Spleen (tissue), 11 donors: ENCODE data around the gene CUX1. TPM values are rescaled to one million over a fixed set of nuclear protein-coding genes. Genes with fewer than 3 reads are reported as not detected.

ENCODE experiments used
- DNase-seq: peaks from one replicate; pipeline ENCODE4 v3.0.0-alpha.2; 2020
- H3K27ac ChIP-seq, 8 donors: fragments of 200-600 bp; sonication (generic) in 7 of 8; 1 replicate in 4 of 8; 2 replicates in 4 of 8; pipeline versions ENCODE4 v1.5.0 to v1.8.0; 2016 to 2021; ENCODE audit warnings: inconsistent platforms in 4 of 8, mild to moderate bottlenecking in 4 of 8, moderate library complexity in 1 of 8
- H3K27me3 ChIP-seq, 7 donors: fragments of 200-600 bp; sonication (generic) in 6 of 7; replicated peaks in 1 of 7; 1 replicate in 4 of 7; 2 replicates in 3 of 7; pipeline versions ENCODE4 v1.5.0 to v1.8.0; 2016 to 2021; ENCODE audit warnings: inconsistent platforms in 3 of 7, mild to moderate bottlenecking in 1 of 7
- H3K36me3 ChIP-seq, 6 donors: fragments of 200-600 bp; sonication (generic) in 5 of 6; 1 replicate in 4 of 6; 2 replicates in 2 of 6; pipeline versions ENCODE4 v1.5.0 to v1.8.0; 2016 to 2021; ENCODE audit warnings: inconsistent platforms in 2 of 6
- H3K4me1 ChIP-seq, 6 donors: fragments of 200-600 bp; sonication (generic) in 5 of 6; 1 replicate in 3 of 6; 2 replicates in 3 of 6; pipeline versions ENCODE4 v1.5.0 to v1.8.0; 2016 to 2021; ENCODE audit warnings: inconsistent platforms in 3 of 6
- H3K4me3 ChIP-seq, 8 donors: fragments of 200-600 bp; sonication (generic) in 7 of 8; 1 replicate in 4 of 8; 2 replicates in 4 of 8; pipeline versions ENCODE4 v1.5.0 to v1.8.0; 2016 to 2021; ENCODE audit warnings: inconsistent platforms in 4 of 8, mild to moderate bottlenecking in 4 of 8, moderate library complexity in 2 of 8
- H3K9me3 ChIP-seq, 8 donors: fragments of 200-600 bp; sonication (generic) in 7 of 8; 1 replicate in 4 of 8; 2 replicates in 4 of 8; pipeline versions ENCODE4 v1.5.0 to v1.8.0; 2016 to 2021; ENCODE audit warnings: inconsistent platforms in 4 of 8
- POLR2A ChIP-seq, 3 donors: fragments of 450-650 bp; IDR thresholded peaks; one replicate each; pipeline ENCODE4 v1.5.1; 2017; ENCODE audit warnings: antibody characterized with exemption in 3 of 3, mild to moderate bottlenecking in 1 of 3
- POLR2AphosphoS5 ChIP-seq, 3 donors: sonication (generic); formaldehyde crosslinking; IDR thresholded peaks; one replicate each; pipeline ENCODE4 v1.5.1; 2017; ENCODE audit warnings: antibody characterized with exemption in 3 of 3
- WGBS, 5 donors: extraction: QIAGEN DNeasy Blood & Tissue Kit in 3 of 5; methylation state at CpG; one replicate each; pipeline versions ENCODE4 v1.1.5 to v1.1.7; 2013 to 2018; 5-methylcytosine and 5-hydroxymethylcytosine counted together
- intact Hi-C: fragments of 100-400 bp; cut with DNase I; formaldehyde crosslinking; loops from one replicate; pipeline ENCODE4 v1.15.0; 2023; ENCODE audit warnings: low total_unique reads
- polyA plus RNA-seq, 3 donors: library from polyadenylated mRNA; stranded (reverse); fragments of 200-250 nt; gene quantifications; one replicate each; pipeline ENCODE4 v1.2.1, GENCODE V29; 2013
- total RNA-seq, 7 donors: library from RNA; depleted of rRNA in 3 of 7; stranded (reverse); fragments of >200 nt in 3 of 7; fragmentation: NEBNext Ultra II Directional in 4 of 7; extraction: Animal tissue kit (Norgen Biotek cat#: 25700) in 4 of 7; gene quantifications; one replicate each; pipeline versions ENCODE4 v1.1.0 to v1.2.1, GENCODE V29; 2016 to 2021
- TF ChIP-seq, protein P1 (sequence below), 11 experiments: fragments of 200-600 bp in 7 of 11; fragments of 450-650 bp in 4 of 11; sonication (generic) in 4 of 11; IDR thresholded peaks in 8 of 11; conservative IDR thresholded peaks in 3 of 11; 1 replicate in 7 of 11; 2 replicates in 4 of 11; pipeline versions ENCODE4 v1.4.0 to v1.8.0; 2016 to 2021; ENCODE audit warnings: antibody characterized with exemption in 11 of 11, inconsistent platforms in 4 of 11, mild to moderate bottlenecking in 1 of 11
- donor health status: healthy with polysubstance abuse.
- donor health status: DM: no; HTN: no; CAD: no; lungs with moderate emphysema.
- donor health status: DM: no; HTN: no; CAD: no.
- donor health status: Bipolar disorder and iron deficiency.
- donor health status: healthy.
- donor health status: DM: no; HTN: no; CAD: no.
- donor health status: DM: yes; HTN: yes; CAD: no.

Gene CUX1
- total and polyA plus RNA-seq, 10 donors = 9.1 to 95.8 (median 61.9) TPM

DNA sequence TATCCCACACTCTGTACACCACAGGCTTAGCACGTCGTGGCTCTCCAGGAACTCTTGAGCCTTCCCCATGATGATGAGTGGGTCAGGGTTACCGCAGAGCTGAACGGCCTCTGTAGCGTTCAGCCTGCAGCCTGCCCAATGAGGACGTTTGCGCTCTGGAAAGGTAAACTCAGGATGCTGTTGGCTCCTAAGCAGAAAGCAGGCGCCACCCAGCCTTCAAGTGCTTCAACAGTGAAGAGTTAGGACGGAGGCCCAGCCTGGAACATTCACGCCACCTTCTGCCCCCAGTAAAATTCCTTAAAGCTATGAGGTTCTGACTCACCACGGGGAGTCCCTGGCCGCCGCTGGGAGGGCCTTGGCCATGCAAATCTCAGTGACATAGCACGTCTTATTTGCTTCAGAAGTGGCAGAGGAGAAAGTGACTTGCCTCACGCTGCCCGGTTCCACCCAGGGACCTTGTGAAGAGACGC lies 307.7 kb downstream of the CUX1 start:
- intact Hi-C loops = no loop called here
- peak in 2 of 3 donors; percentile 50 to 57 for TF ChIP-seq POLR2AphosphoS5 (IDR thresholded peaks at IDR 0.05)
- TF ChIP-seq, protein P1, sequence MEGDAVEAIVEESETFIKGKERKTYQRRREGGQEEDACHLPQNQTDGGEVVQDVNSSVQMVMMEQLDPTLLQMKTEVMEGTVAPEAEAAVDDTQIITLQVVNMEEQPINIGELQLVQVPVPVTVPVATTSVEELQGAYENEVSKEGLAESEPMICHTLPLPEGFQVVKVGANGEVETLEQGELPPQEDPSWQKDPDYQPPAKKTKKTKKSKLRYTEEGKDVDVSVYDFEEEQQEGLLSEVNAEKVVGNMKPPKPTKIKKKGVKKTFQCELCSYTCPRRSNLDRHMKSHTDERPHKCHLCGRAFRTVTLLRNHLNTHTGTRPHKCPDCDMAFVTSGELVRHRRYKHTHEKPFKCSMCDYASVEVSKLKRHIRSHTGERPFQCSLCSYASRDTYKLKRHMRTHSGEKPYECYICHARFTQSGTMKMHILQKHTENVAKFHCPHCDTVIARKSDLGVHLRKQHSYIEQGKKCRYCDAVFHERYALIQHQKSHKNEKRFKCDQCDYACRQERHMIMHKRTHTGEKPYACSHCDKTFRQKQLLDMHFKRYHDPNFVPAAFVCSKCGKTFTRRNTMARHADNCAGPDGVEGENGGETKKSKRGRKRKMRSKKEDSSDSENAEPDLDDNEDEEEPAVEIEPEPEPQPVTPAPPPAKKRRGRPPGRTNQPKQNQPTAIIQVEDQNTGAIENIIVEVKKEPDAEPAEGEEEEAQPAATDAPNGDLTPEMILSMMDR (IDR thresholded peaks at IDR 0.05 in 8 of 11, conservative IDR thresholded peaks at IDR 0.05 in 3 of 11) = no peak
- TF ChIP-seq POLR2A (IDR thresholded peaks at IDR 0.05) = no peak
- Histone ChIP-seq H3K27me3 (no peaks in the 10 kb centered on the region), H3K9me3 (no peaks in the 10 kb centered on the region), H3K4me3 (no peak overlapping the region), H3K27ac (peak overlapping the region in 5 of 8 donors; percentile 8 to 54 (median 32)), H3K4me1 (peaks cover 10 to 31% (median 17%) of the 10 kb centered on the region in 6 donors), H3K36me3 (peaks cover 0 to 59% (median 2%) of the 10 kb centered on the region in 6 donors)
- peak; percentile 67 for DNase-seq
- WGBS, 5 donors = 66 to 80% (median 75%) methylated on average over 14 to 17 of the region's 17 CpGs

DNA sequence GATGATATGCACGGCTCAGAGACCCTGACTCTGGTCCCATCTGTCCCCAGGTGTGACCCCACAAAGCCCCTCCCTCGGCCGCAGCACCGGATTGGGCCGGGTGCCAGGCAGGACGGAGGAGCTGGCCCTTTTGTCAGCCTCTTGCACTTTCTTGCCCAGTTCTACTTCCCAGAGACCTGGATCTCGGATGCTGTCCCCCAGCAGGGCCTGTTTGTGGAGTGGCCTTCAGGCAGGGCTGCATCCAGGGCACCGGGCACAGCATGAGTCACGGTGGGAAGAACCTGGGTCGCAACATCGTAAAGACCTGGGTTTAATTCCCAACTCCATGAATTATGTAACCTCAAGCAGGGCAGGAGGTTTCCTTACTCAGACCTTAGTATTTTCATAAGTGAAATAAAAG lies 310.9 kb downstream of the CUX1 start:
- no peaks in the 10 kb centered on the region for H3K27me3 ChIP-seq
- H3K27ac ChIP-seq = no peak overlapping the region
- DNase-seq = peak; percentile 35
- peaks cover 0 to 7% (median 0%) of the 10 kb centered on the region in 6 donors for H3K4me1 ChIP-seq
- 81 to 98% (median 92%) methylated on average over 8 to 11 of the region's 11 CpGs for WGBS, 5 donors
- peaks cover 0 to 55% (median 2%) of the 10 kb centered on the region in 6 donors for H3K36me3 ChIP-seq
- no peak overlapping the region for H3K4me3 ChIP-seq
- H3K9me3 ChIP-seq = no peaks in the 10 kb centered on the region
- TF ChIP-seq POLR2AphosphoS5 (IDR thresholded peaks at IDR 0.05) = no peak
- TF ChIP-seq, protein P1 (IDR thresholded peaks at IDR 0.05 in 8 of 11, conservative IDR thresholded peaks at IDR 0.05 in 3 of 11) = no peak
- TF ChIP-seq POLR2A (IDR thresholded peaks at IDR 0.05) = no peak
- intact Hi-C loops = no loop called here

DNA sequence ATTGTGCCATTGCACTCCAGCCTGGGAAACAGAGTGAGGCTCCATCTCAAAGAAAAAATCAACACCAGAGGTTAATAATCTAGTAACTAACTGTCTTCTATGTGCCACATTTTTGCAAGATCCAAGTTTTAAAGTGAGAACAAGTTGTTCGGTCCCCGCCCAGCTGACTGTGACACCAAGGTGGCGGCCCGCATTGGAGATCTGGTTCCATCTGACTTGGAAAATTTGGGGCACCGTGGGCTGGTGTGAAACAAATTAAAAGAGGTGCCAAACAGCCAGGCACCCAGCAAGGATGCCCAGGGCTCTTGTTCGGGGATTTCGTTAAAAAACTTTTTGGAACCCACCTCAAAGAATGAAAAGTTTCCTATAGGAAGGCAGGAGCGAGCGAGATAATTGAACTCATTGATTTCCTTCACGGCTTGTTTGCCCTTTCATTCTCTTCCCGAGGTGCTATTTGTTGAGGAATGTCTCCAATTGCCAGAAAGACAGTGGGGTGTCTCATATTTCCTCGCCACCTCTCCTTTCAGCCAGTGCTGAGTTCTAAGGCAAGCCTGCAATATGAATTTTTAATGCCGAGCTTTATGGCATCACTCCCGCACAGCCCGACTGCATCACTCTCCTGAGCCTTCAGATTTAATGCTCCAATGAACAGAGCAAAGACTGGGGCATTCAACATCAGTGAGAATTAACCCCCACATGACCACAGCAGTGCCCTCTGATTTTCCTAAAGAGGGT lies 312.4 kb downstream of the CUX1 start:
- intact Hi-C loops = no loop called here
- H3K27ac ChIP-seq = no peak overlapping the region
- peak; percentile 30 for DNase-seq

More for the DNA sequence above, 312.4 kb downstream of the CUX1 start:
- TF ChIP-seq, protein P1 (IDR thresholded peaks at IDR 0.05 in 8 of 11, conservative IDR thresholded peaks at IDR 0.05 in 3 of 11) = no peak
- TF ChIP-seq POLR2AphosphoS5 (IDR thresholded peaks at IDR 0.05) (no peak), POLR2A (IDR thresholded peaks at IDR 0.05) (no peak)
- H3K4me1 ChIP-seq = peaks cover 0 to 11% (median 0%) of the 10 kb centered on the region in 6 donors
- H3K36me3 ChIP-seq = peaks cover 0 to 55% (median 2%) of the 10 kb centered on the region in 6 donors
- 89 to 95% (median 90%) methylated on average over 15 of the region's 15 CpGs for WGBS, 5 donors
- no peak overlapping the region for H3K4me3 ChIP-seq
- H3K27me3 ChIP-seq = no peaks in the 10 kb centered on the region
- no peaks in the 10 kb centered on the region for H3K9me3 ChIP-seq
